ENCODE measurements around the gene C20orf202. TPM values are rescaled to one million over a fixed set of nuclear protein-coding genes. Genes with fewer than 3 reads are reported as not detected.

The C20orf202 gene
- total RNA-seq, result 0.10 TPM in 1 of 2 replicates, not detected in the other
- 0.06 TPM for polyA plus RNA-seq (2012)

- DNase-seq (ENCODE audit: low read depth), result no peak
These were observed at the start of gene C20orf202 for GRCh38 chr20:1202762-1203504. TSS of gene C20orf202 (plus strand) at chr20:1203454. CDS start at chr20:1203586, 132 bp downstream.

DNA sequence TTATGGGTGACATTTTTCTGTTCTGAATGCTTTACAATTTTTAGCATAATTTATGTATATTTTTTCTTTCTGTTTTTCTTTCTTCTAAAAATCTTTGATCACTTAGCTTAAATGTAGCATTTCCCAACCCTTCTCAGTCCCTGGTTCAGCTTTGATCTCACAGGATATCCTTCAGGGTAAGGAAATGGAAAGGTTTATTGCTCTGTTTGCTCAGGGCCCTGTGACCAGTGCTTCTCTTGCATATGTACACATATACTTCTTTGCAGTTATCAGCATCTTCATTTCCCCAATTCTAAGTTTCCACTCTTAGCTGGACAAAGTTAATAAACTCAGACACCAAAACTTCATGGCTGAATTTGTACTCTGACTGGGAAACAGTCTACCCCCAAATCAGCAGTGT, 49.0 kb upstream of the C20orf202 start:
- no peak for DNase-seq (ENCODE audit: low read depth)

GRCh38 chr20:1154691-1155090, 48.6 kb upstream of the C20orf202 start:
- DNase-seq (ENCODE audit: low read depth), result no peak

- DNase-seq (ENCODE audit: low read depth), result no peak
These were observed 47.9 kb upstream of the C20orf202 start for GRCh38 chr20:1155342-1155741.

DNA sequence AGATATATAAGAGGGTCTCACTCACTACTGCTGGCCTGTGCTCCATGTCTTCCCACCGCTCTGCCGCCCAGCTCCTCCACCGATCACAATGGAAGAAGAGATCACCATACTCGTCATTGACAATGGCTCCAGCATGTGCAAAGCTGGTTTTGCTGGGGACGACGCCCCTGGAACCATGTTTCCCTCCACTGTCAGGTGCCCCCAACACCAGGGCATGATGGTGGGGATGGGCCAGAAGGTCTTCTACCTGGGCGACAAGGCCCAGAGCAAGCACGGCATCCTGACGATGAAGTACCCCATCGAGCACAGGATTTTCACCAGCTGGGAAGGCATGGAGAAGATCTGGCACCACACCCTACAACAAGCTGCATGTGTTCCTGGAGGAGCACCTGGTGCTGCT, 42.8 kb upstream of the C20orf202 start:
- DNase-seq (ENCODE audit: low read depth), result no peak

- DNase-seq (ENCODE audit: low read depth), result no peak
These were observed 42.3 kb upstream of the C20orf202 start for GRCh38 chr20:1160991-1161390.

DNA sequence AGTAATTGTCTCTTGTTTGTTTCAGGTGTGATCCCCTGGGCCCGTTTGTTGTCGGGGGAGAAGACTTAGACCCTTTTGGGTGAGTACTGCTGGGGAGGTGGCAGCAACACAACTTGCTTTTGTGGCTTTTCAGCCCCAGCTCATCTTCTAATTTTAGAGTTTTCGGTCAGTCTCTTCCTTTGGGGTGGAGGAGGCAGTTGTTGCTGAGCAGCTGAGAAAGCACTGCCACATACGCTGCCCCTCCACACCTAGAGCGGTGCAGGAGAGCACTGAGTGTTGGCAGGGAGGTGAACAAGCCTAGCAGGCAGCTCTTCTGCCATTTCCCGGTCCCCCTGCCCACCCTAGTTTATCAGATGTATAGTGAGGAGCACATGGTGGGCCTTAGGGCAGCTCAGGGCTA, 40.1 kb upstream of the C20orf202 start:
- DNase-seq (ENCODE audit: low read depth), result peak; percentile 86

DNA sequence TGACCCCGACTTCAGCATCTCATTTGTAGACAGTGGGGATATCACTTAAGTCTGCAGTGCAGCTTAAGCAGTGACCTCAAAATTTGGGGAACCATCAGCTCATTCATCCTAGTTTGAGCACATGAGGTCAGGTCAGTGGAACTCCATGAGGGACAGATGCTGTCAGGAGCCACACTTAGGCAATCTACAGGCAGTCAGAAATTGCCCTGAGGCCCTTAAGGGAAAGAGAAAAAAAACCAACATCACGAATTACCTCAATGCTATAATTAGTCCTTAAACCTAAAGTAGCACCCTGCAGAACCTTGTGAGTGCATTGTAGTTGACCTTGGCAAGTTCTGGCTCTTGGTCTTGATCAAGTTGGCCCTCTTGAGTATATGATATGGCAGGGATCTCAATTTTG, 39.6 kb upstream of the C20orf202 start:
- peak; percentile 77 for DNase-seq (ENCODE audit: low read depth)

DNA sequence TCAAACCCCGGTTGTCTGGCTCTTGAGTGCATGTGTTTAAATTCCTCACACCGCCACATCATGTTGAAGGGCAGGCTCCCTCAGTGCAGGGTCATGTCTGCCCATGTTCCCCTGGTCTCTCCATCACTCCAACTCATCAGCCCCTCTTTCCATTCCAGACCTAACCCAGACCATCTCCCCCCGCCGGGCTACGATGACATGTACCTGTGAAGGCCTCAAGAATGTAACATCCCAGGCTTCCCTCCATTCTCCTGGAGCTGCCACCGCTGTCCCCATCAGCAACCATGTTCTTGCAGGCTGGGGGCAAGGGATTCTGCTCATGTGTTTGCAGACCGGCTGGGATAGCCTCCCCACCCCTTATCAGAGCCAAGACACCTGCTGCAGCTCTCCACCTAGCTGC, 38.4 kb upstream of the C20orf202 start:
- DNase-seq (ENCODE audit: low read depth), result no peak

DNA sequence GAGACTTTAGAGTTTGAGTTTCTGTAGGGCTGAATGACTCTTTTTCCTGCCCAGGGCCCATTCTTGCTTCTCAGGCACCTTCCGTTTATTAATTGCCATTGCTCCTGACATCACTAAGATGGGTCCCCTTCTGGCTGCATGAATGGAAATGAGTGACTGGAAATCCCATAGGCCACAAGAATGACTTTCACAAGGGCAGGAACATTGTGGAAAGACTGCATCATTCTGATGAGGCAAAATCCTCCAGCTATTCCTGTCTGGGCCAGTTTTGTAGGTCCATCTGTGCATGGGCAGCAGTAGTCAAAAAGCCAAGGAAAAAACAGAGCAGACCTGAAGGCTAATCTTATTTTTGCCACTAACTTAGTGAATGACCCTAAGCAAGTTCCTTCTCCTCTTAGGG, 37.7 kb upstream of the C20orf202 start:
- peak; percentile 57 for DNase-seq (ENCODE audit: low read depth)

DNA sequence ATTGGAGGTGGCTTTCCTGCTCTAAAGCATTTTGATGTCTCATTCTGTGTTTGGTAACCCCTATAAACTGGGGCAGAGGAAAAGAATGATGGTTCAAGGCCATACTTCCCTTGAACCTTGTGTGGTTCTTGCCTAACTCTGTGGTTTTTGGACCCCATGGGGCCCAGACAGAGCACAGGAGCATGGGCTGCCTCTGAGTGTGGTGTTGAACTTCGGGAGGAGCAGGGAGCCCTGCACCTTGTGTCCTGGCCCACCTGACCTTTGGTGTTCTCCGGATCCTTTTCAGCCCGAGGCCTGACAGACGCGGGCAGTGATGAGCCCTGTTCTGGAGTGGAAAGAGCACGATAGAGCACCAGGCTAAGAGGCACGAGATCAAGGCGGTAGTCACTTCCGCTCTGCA, 37.3 kb upstream of the C20orf202 start:
- no peak for DNase-seq (ENCODE audit: low read depth)

DNA sequence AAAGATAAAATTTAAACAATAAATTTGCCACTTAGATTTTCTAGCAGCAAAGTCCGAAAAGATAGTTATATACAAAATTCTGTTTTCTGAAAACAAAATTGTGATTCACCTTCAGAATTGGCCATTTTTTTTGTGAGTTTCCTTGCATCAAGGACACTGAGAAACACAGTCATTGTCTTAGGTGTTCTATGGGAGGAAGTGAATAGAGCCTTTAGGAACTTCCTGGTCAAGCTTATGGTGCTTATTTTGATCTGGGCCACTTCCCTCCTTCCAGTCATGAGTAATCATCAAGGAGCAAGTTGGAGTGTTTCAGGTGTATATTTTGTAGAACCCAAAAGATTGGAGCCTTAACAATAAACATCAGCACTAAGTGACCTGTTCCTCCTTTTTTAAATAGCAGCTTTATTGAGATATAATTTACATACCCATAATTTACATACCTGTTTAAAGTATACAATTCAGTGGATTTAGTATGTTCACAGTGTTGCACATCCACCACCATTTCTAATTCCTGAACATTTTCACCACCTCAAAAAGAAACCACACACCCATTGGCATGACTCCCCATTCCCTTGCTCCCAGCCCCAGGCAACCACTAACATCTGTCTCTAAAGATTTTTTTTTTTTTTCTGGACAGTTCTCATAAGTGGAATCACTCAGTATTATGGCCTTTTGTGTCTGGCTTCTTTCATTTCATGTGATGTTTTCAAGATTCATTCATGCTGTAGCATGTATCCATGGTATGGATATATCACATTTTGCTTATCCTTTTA, 36.1 kb upstream of the C20orf202 start:
- DNase-seq (ENCODE audit: low read depth), result peak; percentile 65

DNA sequence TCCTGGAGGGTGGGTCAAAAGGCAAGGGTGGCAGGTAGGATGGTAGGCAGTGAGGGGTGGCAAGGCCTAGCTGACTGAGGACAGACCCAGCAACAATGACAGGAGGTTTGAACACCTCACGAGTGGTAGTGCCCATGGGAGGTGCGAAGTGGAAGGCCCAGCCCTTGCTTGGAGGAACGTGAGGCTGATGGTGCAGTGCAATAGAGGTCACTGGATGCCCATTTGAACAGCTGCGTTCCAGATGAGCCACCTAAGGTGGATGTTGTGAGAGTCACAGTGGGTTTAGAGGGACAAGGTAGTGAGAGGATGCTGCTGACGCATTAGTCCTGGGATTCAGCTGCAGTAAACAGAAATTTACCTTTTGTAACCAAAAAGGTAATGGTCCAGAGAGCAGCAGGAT, 34.0 kb upstream of the C20orf202 start:
- no peak for DNase-seq (ENCODE audit: low read depth)

- DNase-seq (ENCODE audit: low read depth), result peak; percentile 69
These were observed 31.7 kb upstream of the C20orf202 start for GRCh38 chr20:1171461-1172093.

- peak; percentile 62 for DNase-seq (ENCODE audit: low read depth)
These were observed 29.6 kb upstream of the C20orf202 start for GRCh38 chr20:1173698-1174097.

DNA sequence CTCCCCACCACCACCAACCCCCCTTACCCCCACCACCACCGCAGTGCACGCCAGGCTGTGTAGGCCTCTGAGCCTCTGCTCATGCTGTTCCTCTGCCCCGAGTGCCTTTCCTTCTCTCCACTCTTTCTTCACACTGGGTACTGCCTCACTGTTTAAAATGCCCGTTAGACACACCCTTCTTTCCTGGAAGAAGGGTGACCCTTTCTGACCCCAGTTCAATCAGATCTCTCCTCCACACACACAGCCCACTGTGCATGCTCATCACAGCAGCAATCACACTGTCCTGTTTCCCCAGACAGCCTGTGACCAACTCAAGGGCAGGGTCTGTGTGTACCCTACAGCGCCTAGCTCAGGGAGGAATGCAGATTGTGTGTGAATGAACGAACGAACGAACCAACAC, 28.5 kb upstream of the C20orf202 start:
- DNase-seq (ENCODE audit: low read depth), result no peak

GRCh38 chr20:1177680-1178079, 25.6 kb upstream of the C20orf202 start:
- DNase-seq (ENCODE audit: low read depth), result no peak

- no peak for DNase-seq (ENCODE audit: low read depth)
These were observed 25.2 kb upstream of the C20orf202 start for GRCh38 chr20:1178103-1178502.

DNA sequence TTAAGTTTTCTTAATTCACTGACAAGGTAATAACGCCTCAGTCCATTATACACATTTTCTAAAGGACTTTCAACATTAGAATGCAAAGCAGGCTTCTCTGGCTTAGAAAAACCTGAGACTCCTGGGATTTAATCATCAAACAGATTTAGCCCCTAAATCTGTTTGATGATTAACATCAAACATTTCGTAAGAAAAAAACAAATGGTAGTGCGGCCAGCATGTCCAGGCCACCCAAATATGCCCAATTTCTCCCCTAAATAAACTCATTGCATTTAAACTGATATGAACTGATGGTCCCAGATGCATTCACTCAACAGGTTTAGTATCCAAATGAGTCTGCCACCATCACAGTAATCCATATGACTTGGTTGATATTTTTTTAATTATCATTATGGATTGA, 24.6 kb upstream of the C20orf202 start:
- DNase-seq (ENCODE audit: low read depth), result no peak

DNA sequence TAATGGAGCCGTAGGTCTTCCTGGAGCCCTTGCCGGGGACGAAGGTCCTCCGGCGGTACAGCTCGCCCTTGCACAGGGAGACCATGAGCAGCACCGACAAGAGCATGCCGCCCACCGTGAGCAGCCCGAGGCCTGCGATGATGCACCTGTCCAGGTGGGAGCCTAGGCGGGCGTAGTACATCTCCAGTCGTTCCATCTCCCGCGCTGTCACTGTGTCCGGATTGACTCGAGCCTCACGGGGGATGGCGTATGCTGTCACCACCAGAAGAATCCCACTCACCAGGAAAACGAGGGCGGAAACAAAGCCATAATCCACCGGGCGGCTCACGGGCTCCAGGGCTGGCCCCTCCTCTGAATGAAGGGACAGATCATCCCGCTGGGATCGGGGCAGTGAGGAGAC, 22.3 kb upstream of the C20orf202 start:
- no peak for DNase-seq (ENCODE audit: low read depth)

DNA sequence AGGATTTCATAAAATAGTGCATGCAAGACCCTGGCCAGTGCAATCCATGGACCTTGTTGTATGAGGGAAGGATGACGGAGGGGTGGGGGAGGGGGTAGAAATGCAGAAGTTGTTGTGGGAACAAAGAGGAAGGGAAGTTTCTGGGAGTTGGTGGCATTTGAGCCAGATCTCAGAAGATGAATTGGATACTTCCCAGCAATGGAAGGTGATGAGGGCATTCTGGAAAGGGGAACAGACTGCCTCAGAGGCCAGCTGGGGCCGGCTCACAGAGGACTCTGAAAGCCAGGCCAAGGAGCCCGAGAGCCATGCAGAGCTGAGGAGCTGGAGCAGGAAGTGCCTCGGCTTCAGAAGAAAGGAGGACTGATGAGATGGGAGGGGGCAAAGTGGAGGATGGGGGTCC, 21.1 kb upstream of the C20orf202 start:
- DNase-seq (ENCODE audit: low read depth), result no peak

DNA sequence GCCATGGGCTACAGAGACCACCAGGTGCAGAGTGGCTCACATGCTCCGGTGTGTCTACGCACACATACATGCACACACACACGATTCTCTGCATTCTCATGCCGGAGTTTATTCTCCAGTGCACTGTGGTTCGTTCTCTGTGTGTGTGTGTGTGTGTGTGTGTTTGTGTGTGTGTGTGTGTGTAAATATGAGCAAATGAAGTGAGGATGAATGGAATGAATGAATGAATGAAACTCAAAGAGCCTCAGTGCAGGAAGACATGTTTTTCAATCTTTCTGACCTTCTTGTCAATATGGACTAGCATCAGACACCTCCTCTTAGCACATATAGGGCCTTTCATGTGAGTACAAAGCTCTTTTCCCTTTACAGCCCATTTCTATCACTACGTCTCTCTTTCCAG, 20.1 kb upstream of the C20orf202 start:
- DNase-seq (ENCODE audit: low read depth), result no peak

Measured in myocyte (in vitro differentiated cells).